GM19372 (cell line): ENCODE measurements around the gene SNX12.
"Not testable (repeated sequence)": the region's sequence is repeated elsewhere in the genome, so short reads cannot be mapped to it uniquely, and the experiment has no call there.

Experiments used
- ATAC-seq: cut with Tn5 transposase; IDR thresholded peaks from one replicate; pipeline ENCODE4 v1.9.1; 2021; ENCODE audit warnings: mild to moderate bottlenecking, low read depth, moderate library complexity; ENCODE audit not compliant: unreplicated experiment

The SNX12 gene

GRCh38 chrX:71095033-71095432 is 26.9 kb upstream of the SNX12 start:
- ATAC-seq = no peak

DNA sequence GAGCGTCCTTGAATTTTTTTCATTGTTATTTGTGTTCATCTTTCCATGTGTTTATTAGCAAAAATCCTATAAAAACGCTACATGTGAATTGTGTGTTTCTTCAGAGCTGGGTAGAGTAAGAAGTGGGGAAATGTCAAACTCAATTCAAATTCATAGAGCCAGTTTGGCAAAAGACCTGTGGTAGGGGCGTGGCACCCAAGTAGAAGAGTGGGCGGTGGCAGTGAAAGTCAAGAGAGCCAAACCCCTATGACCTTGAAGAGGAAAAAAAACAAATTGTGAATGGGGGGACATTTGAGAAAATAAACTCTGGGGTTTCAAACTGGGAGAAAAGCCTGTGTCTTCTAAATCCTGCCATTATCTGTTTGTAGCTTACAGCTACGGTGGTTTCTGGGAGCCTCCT is 23.1 kb upstream of the SNX12 start:
- ATAC-seq = no peak

DNA sequence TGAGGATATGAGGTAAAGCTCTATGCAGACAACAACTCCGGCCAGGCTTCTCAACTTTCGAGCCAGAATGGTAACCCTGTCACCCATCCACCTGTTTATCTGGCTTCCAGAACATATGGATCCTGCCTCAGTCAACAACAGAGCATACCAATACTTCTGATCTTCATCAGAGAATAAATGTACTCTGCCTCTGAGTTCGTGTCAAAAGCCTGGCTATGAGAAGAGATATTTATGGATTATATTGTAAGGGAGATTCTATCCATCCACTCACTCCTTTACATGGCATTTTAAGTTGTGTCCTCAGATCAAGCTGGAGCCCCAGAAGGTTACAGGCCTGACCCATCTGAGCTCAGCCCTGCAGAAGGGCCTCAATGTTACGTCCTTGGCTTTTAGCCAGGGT is 17.8 kb upstream of the SNX12 start:
- no peak for ATAC-seq

GRCh38 chrX:71082822-71083221 is 14.7 kb upstream of the SNX12 start:
- ATAC-seq = no peak

- no peak for ATAC-seq
Observed at GRCh38 chrX:71082124-71082647, 14.1 kb upstream of the SNX12 start.

GRCh38 chrX:71081330-71082123 is 13.4 kb upstream of the SNX12 start:
- ATAC-seq = no peak

DNA sequence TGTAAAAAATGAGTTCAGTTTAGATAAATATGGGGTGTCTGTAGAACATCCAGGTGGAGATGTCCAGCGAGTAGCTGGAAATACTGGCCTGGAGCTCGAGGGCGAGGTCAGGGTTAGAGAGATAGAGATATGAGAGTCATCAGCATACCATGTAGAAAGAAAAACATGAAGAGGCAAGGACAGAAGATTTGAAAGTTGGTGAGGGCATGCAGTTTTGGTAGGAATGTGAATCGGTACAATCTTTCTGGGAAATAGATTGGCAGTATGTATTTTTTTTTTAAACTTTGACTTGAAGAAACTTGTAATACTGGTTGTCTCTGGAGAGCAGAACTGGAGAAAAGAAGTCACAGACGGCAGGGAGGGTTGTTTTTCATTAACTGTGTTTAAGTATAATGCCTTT is 2.4 kb upstream of the SNX12 start:
- no peak for ATAC-seq

DNA sequence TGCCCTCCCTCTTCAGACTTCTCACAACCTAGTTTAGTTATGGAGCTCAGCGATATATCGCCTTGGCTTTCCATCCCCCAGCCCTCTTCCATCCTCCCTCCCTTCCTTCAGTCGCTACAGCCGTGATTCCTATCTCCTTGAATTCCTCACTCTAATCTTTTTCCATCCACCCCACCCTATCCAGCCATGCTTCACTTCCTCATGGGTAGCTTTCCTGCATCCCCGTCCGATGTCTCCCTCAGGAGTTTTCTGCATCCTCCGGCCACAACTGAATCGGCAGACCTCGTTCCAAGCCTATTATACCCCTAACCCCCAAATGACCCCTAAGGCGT is 456 bp downstream of the SNX12 start:
- no peak for ATAC-seq

GRCh38 chrX:71067089-71067488 is 1.0 kb downstream of the SNX12 start:
- ATAC-seq = no peak

DNA sequence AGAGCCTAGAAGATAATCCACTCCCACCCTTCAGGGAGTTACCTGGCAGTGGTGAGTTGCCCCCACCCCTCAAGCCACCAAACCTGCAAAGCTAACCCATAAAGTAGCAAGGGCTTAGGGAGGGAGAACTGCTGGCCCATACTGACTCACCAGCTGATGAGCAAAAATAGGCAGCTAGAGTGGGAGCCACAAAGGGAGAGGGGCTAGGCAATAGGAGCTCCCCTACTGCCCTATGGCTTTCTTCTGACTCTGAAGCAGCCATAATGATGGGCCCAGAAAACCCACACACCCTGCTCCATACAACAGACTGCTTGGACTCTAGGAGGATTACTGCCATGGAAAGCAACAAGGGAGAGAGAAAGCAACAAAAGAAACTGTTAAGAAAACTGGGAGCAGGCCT is 8.0 kb downstream of the SNX12 start:
- ATAC-seq = no peak

DNA sequence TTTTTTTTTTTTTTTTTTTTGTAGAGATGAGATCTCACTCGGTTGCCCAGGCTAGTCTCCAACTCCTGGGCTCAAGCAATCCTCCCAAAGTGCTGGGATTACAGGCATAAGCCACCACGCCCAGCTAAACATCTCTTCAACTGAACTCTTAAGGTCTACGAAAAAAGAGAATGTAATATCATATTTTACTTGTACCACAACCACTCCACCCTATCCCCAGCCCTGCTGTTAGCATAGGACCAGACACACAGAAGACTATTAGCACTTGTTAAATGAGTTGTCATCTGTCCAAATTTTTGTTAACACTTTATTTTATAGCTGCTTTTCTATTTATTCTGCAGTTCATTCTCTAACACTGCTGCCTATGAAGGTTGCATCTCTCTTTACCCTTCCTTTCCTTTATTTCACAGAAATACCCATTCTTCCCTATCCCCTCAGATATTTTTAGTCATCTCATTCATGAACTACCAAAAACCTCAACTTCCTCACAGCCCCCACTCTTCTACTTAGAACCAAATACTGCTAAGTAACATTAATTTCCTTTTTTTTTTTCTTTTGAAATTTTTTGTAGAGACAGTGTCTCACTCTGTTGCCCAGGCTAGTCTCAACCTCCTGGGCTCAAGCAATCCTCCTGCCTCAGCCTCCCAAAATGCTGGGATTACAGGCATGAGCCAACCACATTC is 10.1 kb downstream of the SNX12 start:
- ATAC-seq = no peak

GRCh38 chrX:71056867-71057266 is 11.3 kb downstream of the SNX12 start:
- ATAC-seq = no peak

- peak; percentile 99 for ATAC-seq
Observed at GRCh38 chrX:71053217-71053621, 14.9 kb downstream of the SNX12 start.

DNA sequence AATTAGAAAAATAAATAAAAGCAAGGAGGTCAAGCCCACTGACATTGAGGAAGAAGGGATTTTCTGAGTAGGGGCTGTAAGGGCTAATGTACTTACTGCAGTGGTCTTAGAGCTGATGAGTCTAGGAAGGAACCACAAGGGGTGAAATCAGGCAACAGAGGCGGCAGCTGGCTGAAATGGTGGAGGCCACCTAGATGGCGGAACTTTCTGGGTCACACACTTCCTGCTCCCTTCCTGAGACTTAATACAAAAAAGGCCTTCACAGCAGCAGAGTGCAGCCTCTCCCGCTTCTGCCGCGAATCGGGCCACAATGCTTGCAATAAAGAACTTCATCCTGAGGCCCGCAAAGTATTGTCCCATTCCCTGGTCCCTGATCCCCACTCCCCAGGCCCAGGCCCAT is 15.4 kb downstream of the SNX12 start:
- no peak for ATAC-seq

- not testable (repeated sequence) for ATAC-seq
Observed at GRCh38 chrX:71047891-71048290, 20.2 kb downstream of the SNX12 start.

- no peak for ATAC-seq
Observed at GRCh38 chrX:71017396-71017939, 50.7 kb downstream of the SNX12 start.
